ENCODE data around the gene GFAP.

GRCh38 chr17:44864831-44865230 is 50.5 kb downstream of the GFAP start:
- TF ChIP-seq, protein P1, sequence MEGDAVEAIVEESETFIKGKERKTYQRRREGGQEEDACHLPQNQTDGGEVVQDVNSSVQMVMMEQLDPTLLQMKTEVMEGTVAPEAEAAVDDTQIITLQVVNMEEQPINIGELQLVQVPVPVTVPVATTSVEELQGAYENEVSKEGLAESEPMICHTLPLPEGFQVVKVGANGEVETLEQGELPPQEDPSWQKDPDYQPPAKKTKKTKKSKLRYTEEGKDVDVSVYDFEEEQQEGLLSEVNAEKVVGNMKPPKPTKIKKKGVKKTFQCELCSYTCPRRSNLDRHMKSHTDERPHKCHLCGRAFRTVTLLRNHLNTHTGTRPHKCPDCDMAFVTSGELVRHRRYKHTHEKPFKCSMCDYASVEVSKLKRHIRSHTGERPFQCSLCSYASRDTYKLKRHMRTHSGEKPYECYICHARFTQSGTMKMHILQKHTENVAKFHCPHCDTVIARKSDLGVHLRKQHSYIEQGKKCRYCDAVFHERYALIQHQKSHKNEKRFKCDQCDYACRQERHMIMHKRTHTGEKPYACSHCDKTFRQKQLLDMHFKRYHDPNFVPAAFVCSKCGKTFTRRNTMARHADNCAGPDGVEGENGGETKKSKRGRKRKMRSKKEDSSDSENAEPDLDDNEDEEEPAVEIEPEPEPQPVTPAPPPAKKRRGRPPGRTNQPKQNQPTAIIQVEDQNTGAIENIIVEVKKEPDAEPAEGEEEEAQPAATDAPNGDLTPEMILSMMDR (conservative IDR thresholded peaks at IDR 0.05 in 1 of 2, IDR thresholded peaks at IDR 0.05 in 1 of 2; ENCODE audit: extremely low read depth in 1 of 2, insufficient read depth in 1 of 2, low read depth in 1 of 2, low read length in 2 of 2), result no peak
- no peak for TF ChIP-seq EZH2 (IDR thresholded peaks at IDR 0.05; ENCODE audit: borderline replicate concordance, low read length)
